Tibial nerve (tissue), 4 donors: ENCODE data around the gene OGDHL. TPM values are rescaled to one million over a fixed set of nuclear protein-coding genes. Genes with fewer than 3 reads are reported as not detected.

Source experiments
- DNase-seq, 2 donors: peaks; one replicate each; pipeline ENCODE4 v3.0.0-alpha.2; 2019; ENCODE audit warnings: low spot score in 2 of 2
- H3K27ac ChIP-seq, 4 donors: fragments of 200-600 bp; sonication (generic) in 3 of 4; one replicate each; pipeline ENCODE4 v1.5.1; 2017 to 2019; ENCODE audit warnings: mild to moderate bottlenecking in 1 of 4
- H3K27me3 ChIP-seq, 2 donors: fragments of 200-600 bp; sonication (generic) in 1 of 2; one replicate each; pipeline versions ENCODE4 v1.5.1 to v1.6.0; 2017 to 2019
- H3K36me3 ChIP-seq, 3 donors: fragments of 200-600 bp; sonication (generic); one replicate each; pipeline ENCODE4 v1.5.1; 2018 to 2019
- H3K4me1 ChIP-seq, 4 donors: fragments of 200-600 bp; sonication (generic) in 3 of 4; one replicate each; pipeline ENCODE4 v1.5.1; 2017 to 2019
- H3K4me3 ChIP-seq, 4 donors: fragments of 200-600 bp; sonication (generic) in 3 of 4; one replicate each; pipeline ENCODE4 v1.5.1; 2017 to 2019; ENCODE audit warnings: mild to moderate bottlenecking in 1 of 4, moderate library complexity in 1 of 4
- H3K9me3 ChIP-seq, 4 donors: fragments of 200-600 bp; sonication (generic) in 3 of 4; one replicate each; pipeline ENCODE4 v1.5.1; 2017 to 2019
- EP300 ChIP-seq, 2 donors: sonication (generic); formaldehyde crosslinking; IDR thresholded peaks; one replicate each; pipeline ENCODE4 v1.6.1; 2017; ENCODE audit warnings: antibody characterized with exemption in 2 of 2, mild to moderate bottlenecking in 1 of 2
- POLR2A ChIP-seq, 2 donors: fragments of 450-650 bp; IDR thresholded peaks; one replicate each; pipeline ENCODE4 v1.6.1; 2017; ENCODE audit warnings: antibody characterized with exemption in 2 of 2, mild to moderate bottlenecking in 2 of 2, moderate library complexity in 2 of 2
- WGBS, 2 donors: methylation state at CpG; one replicate each; pipeline ENCODE4 v1.1.5; 2018; 5-methylcytosine and 5-hydroxymethylcytosine counted together
- total RNA-seq, 4 donors: library from RNA; depleted of rRNA; stranded (reverse); fragments of >200 nt; gene quantifications; one replicate each; pipeline ENCODE4 v1.1.0, GENCODE V29; 2016
- TF ChIP-seq, protein P1 (sequence below), 5 experiments: fragments of 200-600 bp in 3 of 5; fragments of 450-650 bp in 2 of 5; sonication (generic) in 3 of 5; IDR thresholded peaks; one replicate each; pipeline ENCODE4 v1.5.1; 2016 to 2019; ENCODE audit warnings: antibody characterized with exemption in 5 of 5, mild to moderate bottlenecking in 3 of 5, moderate library complexity in 2 of 5

OGDHL gene
- not detected for total RNA-seq

- DNase-seq, result no peak
- no peaks in the 10 kb centered on the region for H3K36me3 ChIP-seq
- H3K4me1 ChIP-seq, result peaks cover 0 to 13% (median 0%) of the 10 kb centered on the region in 4 donors
- 2 to 4% methylated on average over 24 to 45 of the region's 81 CpGs for WGBS, 2 donors
- TF ChIP-seq, protein P1, sequence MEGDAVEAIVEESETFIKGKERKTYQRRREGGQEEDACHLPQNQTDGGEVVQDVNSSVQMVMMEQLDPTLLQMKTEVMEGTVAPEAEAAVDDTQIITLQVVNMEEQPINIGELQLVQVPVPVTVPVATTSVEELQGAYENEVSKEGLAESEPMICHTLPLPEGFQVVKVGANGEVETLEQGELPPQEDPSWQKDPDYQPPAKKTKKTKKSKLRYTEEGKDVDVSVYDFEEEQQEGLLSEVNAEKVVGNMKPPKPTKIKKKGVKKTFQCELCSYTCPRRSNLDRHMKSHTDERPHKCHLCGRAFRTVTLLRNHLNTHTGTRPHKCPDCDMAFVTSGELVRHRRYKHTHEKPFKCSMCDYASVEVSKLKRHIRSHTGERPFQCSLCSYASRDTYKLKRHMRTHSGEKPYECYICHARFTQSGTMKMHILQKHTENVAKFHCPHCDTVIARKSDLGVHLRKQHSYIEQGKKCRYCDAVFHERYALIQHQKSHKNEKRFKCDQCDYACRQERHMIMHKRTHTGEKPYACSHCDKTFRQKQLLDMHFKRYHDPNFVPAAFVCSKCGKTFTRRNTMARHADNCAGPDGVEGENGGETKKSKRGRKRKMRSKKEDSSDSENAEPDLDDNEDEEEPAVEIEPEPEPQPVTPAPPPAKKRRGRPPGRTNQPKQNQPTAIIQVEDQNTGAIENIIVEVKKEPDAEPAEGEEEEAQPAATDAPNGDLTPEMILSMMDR (IDR thresholded peaks at IDR 0.05), result no peak
- no peak for TF ChIP-seq EP300 (IDR thresholded peaks at IDR 0.05)
- TF ChIP-seq POLR2A (IDR thresholded peaks at IDR 0.05), result no peak
- peaks cover 0 to 9% (median 0%) of the 10 kb centered on the region in 4 donors for H3K9me3 ChIP-seq
- peak within 1 kb of the TSS in 2 of 4 donors; percentile 35 to 52 for H3K4me3 ChIP-seq
- peaks cover 0 to 52% of the 10 kb centered on the region in 2 donors for H3K27me3 ChIP-seq
- no peak within 1 kb of the TSS for H3K27ac ChIP-seq
Measured at GRCh38 chr10:49761789-49762565, at the start of gene OGDHL. Gene OGDHL (minus strand): TSS chr10:49762323. CDS start chr10:49758592, 3,731 bp downstream.

GRCh38 chr10:49803988-49804387 is 41.9 kb upstream of the OGDHL start:
- Histone ChIP-seq H3K27me3 (no peaks in the 10 kb centered on the region), H3K4me3 (no peak overlapping the region), H3K9me3 (peaks cover 0 to 15% (median 0%) of the 10 kb centered on the region in 4 donors), H3K36me3 (no peaks in the 10 kb centered on the region), H3K27ac (no peak overlapping the region), H3K4me1 (no peaks in the 10 kb centered on the region)
- no peak for DNase-seq
- 91 to 96% methylated on average over 2 of the region's 2 CpGs for WGBS, 2 donors
- TF ChIP-seq, protein P1 (IDR thresholded peaks at IDR 0.05), result no peak
- TF ChIP-seq POLR2A (IDR thresholded peaks at IDR 0.05) (no peak), EP300 (IDR thresholded peaks at IDR 0.05) (no peak)

- Histone ChIP-seq H3K27me3 (no peaks in the 10 kb centered on the region), H3K36me3 (no peaks in the 10 kb centered on the region), H3K4me3 (no peak overlapping the region), H3K4me1 (no peaks in the 10 kb centered on the region), H3K27ac (no peak overlapping the region), H3K9me3 (no peaks in the 10 kb centered on the region)
- 79 to 82% methylated on average over 4 of the region's 4 CpGs for WGBS, 2 donors
- TF ChIP-seq POLR2A (IDR thresholded peaks at IDR 0.05), result no peak
- TF ChIP-seq EP300 (IDR thresholded peaks at IDR 0.05), result no peak
- DNase-seq, result no peak
Measured at GRCh38 chr10:49798275-49798674, 36.2 kb upstream of the OGDHL start.

DNA sequence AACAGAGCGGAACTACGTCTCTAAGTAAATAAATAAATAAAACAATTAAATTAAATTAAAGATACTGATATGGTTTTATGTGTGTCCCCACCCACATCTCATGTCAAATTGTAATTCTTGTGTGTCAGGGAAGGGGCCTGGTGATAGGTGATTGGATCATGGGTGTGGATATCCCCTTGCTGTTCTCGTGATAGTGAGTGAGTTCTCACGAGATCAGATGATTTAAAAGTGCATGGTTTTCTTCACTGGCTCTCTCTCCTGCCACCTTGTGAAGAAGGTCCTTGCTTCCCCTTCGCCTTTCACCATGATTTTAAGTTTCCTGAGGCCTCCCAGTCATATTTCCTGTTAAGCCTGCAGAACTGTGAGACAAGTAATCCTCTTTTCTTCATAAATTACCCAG is 29.0 kb upstream of the OGDHL start:
- Histone ChIP-seq H3K4me3 (no peak overlapping the region), H3K4me1 (no peaks in the 10 kb centered on the region), H3K27me3 (no peaks in the 10 kb centered on the region), H3K9me3 (no peaks in the 10 kb centered on the region), H3K36me3 (no peaks in the 10 kb centered on the region), H3K27ac (no peak overlapping the region)
- no peak for DNase-seq
- 69 to 70% methylated on average over 5 of the region's 5 CpGs for WGBS, 2 donors
- TF ChIP-seq POLR2A (IDR thresholded peaks at IDR 0.05) (no peak), EP300 (IDR thresholded peaks at IDR 0.05) (no peak)
- TF ChIP-seq, protein P1 (IDR thresholded peaks at IDR 0.05), result no peak

DNA sequence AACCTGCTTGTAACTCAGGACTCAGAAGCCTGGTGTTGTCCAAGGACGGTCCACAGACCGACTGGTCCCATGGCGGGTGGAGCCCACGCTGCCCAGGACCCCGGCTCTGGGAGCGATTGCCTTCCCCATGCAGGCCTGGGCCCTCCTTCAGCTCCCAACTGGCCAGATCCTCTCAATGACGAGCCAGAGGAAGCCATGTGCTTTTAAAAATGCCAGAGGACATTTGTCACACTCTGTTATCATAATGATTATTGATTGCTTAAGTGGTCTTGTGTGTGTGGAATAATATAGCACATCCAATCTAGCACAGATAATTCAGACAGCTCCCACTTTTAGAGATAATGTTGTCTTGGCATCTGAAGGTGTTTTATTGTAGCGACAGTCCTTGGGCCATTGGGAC is 22.6 kb upstream of the OGDHL start:
- WGBS, 2 donors, result 66 to 68% methylated on average over 8 of the region's 8 CpGs
- no peaks in the 10 kb centered on the region for H3K36me3 ChIP-seq
- no peaks in the 10 kb centered on the region for H3K9me3 ChIP-seq
- no peak for TF ChIP-seq POLR2A (IDR thresholded peaks at IDR 0.05)
- TF ChIP-seq, protein P1 (IDR thresholded peaks at IDR 0.05), result no peak
- TF ChIP-seq EP300 (IDR thresholded peaks at IDR 0.05), result no peak
- H3K4me1 ChIP-seq, result no peaks in the 10 kb centered on the region
- no peak overlapping the region for H3K4me3 ChIP-seq
- H3K27me3 ChIP-seq, result no peaks in the 10 kb centered on the region
- DNase-seq, result no peak
- H3K27ac ChIP-seq, result no peak overlapping the region
